ENCODE results near the gene PIGC.

PIGC gene

GRCh38 chr1:172443666-172444453 is at the start of gene PIGC:
Gene PIGC, minus strand, starts transcription at chr1:172444069. Its CDS starts 1,447 bp downstream, at chr1:172442622.
- peak within 1 kb of the TSS; percentile 15 for H3K27ac ChIP-seq

DNA sequence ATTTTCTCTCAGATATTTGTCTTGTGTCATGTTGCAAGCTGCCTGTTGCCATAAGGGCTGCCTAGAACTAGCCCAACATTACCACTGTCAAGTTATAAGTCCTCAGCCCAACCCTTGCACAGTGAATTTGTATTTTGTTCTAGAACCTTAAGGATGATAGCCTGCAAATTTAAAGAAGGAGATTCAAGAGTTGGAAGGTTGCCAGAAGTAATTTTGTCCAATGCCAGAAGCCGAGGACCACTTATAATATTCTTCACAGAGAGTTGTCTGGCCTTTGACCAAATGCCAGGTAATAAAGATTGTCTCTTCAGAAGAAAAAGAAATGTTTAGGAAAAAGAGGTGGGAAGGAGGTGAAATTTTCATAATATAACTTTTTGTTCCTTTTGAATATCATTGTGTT is 48.6 kb upstream of the PIGC start:
- no peak for DNase-seq (ENCODE audit: low read depth, low spot score)
- H3K27ac ChIP-seq: no peak overlapping the region

More at GRCh38 chr1:172443666-172444453, at the start of gene PIGC:
- no peak for DNase-seq (ENCODE audit: low read depth, low spot score)

DNA sequence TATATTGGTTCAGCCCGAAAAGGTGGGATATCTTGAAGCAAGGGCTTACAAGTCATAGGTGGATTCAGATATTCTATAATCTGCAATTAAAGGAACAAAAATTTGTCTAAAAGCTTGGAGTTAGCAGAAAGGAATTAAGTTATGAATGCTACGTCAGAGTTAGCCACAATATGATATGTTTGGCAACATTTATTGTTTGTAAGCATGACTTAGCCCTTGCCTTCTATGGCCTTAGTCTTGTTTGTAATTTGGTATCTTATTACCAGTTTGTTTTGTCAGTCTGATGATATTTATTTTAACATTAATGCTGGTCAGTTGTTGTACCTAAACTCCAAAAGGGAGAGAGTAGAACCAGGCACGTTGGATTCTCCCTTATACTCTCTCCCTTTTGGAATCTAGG is 46.0 kb upstream of the PIGC start:
- no peak for DNase-seq (ENCODE audit: low read depth, low spot score)
- H3K27ac ChIP-seq: no peak overlapping the region

DNA sequence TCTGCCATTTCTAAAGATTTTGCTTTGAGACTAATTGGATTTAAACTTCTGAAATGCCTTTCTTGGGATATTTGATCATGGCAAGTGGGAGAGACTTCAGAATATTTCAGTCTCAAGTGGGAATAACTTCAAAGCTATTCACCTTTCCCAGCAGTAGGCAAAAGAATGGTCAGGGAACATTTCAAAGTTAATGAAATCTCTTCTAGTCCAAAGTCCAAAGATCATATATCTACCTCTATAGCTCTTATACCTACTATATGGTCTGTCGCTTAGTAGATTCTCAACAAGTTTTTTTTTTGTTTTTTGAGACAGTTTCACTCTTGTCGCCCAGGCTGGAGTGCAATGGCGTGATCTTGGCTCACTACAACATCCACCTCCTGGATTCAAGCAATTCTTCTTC is 44.5 kb upstream of the PIGC start:
- no peak for DNase-seq (ENCODE audit: low read depth, low spot score)
- no peak overlapping the region for H3K27ac ChIP-seq

DNA sequence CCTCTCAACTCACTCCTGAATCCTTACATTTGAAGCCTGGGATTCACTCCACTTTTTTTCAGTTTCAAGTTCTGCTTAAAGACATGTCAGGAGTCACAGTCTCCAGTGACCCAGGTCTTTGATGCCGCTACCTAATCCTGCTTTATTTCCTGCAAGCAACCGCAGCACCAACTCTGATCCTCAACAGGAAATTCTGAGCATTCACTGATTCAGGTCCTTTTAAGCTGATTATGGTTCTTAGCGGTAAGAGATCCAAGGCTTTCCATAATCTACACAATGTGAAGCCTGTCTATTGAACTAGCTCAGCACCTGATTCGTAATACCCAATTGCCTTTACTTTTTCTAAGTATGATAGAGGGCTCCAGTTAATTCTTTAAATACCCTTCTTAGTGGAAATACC is 43.7 kb upstream of the PIGC start:
- DNase-seq (ENCODE audit: low read depth, low spot score): no peak
- H3K27ac ChIP-seq: no peak overlapping the region

GRCh38 chr1:172486805-172487454 is 43.1 kb upstream of the PIGC start:
- no peak for DNase-seq (ENCODE audit: low read depth, low spot score)
- no peak overlapping the region for H3K27ac ChIP-seq

GRCh38 chr1:172485626-172486025 is 41.8 kb upstream of the PIGC start:
- H3K27ac ChIP-seq: no peak overlapping the region

GRCh38 chr1:172484252-172484651 is 40.4 kb upstream of the PIGC start:
- DNase-seq (ENCODE audit: low read depth, low spot score): no peak

More at GRCh38 chr1:172485626-172486025, 41.8 kb upstream of the PIGC start:
- no peak for DNase-seq (ENCODE audit: low read depth, low spot score)

DNA sequence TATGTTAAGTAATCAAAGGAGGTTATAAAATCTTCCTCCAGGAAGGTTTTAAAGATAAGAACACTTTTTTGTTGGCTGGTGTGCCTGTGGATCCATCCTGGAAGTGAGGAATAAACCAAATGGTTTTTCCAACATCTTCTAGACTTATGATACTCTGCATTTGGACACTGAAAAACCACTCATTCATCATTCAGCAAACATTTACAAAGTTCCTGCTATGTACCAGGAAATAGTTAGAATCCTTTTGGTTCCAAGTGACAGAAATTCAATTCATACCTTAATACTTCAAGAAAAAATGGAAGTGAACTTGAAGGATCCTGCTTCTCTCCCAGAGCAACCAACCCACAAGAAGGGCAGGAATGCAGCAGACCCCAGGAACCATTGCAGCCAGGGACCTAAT is 39.6 kb upstream of the PIGC start:
- no peak overlapping the region for H3K27ac ChIP-seq
- DNase-seq (ENCODE audit: low read depth, low spot score): no peak

More at GRCh38 chr1:172484252-172484651, 40.4 kb upstream of the PIGC start:
- no peak overlapping the region for H3K27ac ChIP-seq

- no peak overlapping the region for H3K27ac ChIP-seq
- DNase-seq (ENCODE audit: low read depth, low spot score): no peak
These were observed 38.2 kb upstream of the PIGC start for GRCh38 chr1:172482044-172482443.

- no peak for DNase-seq (ENCODE audit: low read depth, low spot score)
- H3K27ac ChIP-seq: no peak overlapping the region
These were observed 36.6 kb upstream of the PIGC start for GRCh38 chr1:172480431-172480830.

GRCh38 chr1:172478485-172478884 is 34.6 kb upstream of the PIGC start:
- H3K27ac ChIP-seq: peak overlapping the region; percentile 72
- DNase-seq (ENCODE audit: low read depth, low spot score): no peak

DNA sequence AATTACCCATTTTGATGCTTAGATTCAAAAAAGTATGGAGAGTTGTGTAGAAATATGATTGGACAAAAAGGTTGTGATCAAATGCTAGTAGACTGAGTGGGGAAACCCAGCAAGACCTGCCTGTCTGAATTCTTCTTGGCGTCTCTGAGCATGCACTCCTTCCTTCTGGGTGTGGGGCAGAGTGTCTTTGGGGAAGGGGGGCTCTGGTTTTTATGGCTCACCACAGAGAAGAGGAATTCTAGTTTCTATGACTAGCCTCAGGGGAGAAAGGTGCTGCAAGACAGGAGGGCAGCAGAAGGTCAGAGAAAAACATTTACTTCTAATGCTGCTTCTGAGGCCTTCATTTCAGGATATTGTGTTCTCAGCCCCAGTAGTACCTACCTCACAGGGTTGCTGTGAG is 33.9 kb upstream of the PIGC start:
- DNase-seq (ENCODE audit: low read depth, low spot score): no peak
- H3K27ac ChIP-seq: peak overlapping the region; percentile 72

DNA sequence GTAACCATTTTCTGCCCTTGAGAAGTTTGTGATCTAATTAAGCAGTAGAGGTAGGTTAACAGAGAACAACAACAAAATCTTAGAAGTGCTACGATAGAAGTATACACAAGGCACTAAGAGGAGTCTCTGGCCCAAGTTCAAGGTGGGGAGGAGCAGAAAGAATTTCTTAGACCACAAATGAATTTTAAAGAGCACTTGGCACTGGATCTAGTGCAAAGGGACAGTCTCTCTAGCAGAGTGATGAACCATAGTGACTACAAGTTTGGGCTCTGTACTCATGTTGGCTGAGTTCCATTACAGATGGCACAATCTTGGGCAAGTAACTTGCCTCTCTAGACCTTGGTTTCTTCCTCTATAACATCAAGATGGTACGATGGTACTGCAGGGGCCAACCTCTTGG is 33.3 kb upstream of the PIGC start:
- peak overlapping the region; percentile 72 for H3K27ac ChIP-seq
- DNase-seq (ENCODE audit: low read depth, low spot score): no peak

DNA sequence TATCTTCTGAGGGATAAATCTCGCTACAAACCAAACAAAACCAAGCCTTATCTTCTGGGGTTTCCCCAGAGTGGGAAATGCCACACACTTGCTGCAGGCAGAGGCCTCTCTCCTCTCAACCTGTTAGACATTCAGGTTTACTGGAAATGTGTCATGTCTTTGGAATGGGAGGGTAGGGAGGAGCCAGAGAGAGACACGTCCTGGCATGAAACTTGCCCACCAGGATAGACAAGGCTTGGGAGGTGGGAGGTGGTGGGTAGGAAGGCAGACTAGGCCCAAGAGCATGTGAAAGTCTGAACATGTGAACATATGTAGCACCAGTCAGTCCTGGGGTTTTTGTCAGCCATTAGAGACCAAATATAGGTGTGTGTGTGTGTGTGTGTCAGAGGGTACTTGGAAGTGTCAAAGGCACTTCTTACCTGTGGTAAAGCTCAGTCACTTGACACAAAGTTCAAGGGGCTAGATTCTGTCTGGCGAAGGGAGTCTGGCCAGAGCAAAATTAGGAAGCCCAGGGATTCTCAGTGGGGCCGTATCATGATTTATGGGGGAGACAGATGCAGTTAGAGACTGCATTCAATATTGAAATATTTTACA is 32.4 kb upstream of the PIGC start:
- DNase-seq (ENCODE audit: low read depth, low spot score): peak; percentile 93
- peak overlapping the region; percentile 72 for H3K27ac ChIP-seq

DNA sequence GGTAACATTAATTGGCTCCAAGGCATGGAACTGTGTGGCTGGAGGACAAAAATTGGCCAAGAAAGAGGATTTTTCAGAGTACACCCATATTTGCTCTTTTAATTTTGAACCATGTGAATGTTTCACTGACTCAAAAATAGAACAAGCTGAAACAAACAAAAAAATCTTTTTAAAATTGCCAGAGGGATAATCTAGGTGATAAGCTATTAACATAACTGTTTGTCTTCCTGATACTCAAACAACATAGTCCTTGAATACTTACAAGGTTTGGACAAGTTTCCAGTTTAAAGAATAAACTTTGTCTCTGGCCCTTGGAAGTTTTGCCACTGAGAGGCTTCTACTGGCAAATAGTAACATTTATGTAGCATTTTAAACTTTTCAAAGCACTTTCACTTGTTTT is 30.0 kb upstream of the PIGC start:
- H3K27ac ChIP-seq: no peak overlapping the region
- no peak for DNase-seq (ENCODE audit: low read depth, low spot score)

DNA sequence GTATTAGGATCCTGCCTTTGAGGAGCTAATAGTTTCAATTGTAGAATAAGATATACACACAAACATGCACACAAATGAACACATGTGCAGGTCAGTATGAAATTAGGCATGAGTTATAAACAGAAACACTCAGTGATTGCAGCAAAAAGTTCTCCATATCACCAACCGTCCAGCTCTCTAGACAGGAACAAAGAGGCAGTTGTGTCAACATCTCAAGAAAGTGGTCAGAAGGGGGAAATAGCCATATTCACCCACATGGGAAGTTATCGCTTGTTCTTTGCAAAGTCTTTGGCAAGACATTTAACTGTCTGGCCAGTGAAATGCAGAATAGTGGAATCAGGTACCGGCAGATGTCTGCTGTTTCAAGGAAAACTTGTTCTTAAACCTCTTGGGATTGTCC is 29.4 kb upstream of the PIGC start:
- no peak for DNase-seq (ENCODE audit: low read depth, low spot score)

GRCh38 chr1:172472495-172472894 is 28.6 kb upstream of the PIGC start:
- no peak for DNase-seq (ENCODE audit: low read depth, low spot score)
- H3K27ac ChIP-seq: no peak overlapping the region

More for the DNA sequence above, 29.4 kb upstream of the PIGC start:
- no peak overlapping the region for H3K27ac ChIP-seq

GRCh38 chr1:172471666-172472065 is 27.8 kb upstream of the PIGC start:
- no peak overlapping the region for H3K27ac ChIP-seq
- no peak for DNase-seq (ENCODE audit: low read depth, low spot score)

- H3K27ac ChIP-seq: no peak overlapping the region
- no peak for DNase-seq (ENCODE audit: low read depth, low spot score)
These were observed 26.3 kb upstream of the PIGC start for GRCh38 chr1:172470149-172470548.

- DNase-seq (ENCODE audit: low read depth, low spot score): no peak
- H3K27ac ChIP-seq: no peak overlapping the region
These were observed 25.8 kb upstream of the PIGC start for GRCh38 chr1:172469717-172470116.

Measured in epithelial cell of prostate (primary cell).